Smooth muscle cell (in vitro differentiated cells): ENCODE data around the gene PEPD. TPM values are rescaled to one million over a fixed set of nuclear protein-coding genes. Genes with fewer than 3 reads are reported as not detected.

Experiments
- DNase-seq: peaks from one replicate; lab custom pipeline; 2025; ENCODE audit not compliant: unreplicated experiment; lab: John Stamatoyannopoulos, UW
- H2AFZ ChIP-seq: fragments of 200-600 bp; sonication (generic); 2 replicates; pipeline ENCODE4 v1.6.0; 2016; ENCODE audit warnings: antibody characterized with exemption, low read depth, mild to moderate bottlenecking
- H3F3A ChIP-seq: fragments of 200-600 bp; sonication (generic); 2 replicates; pipeline ENCODE4 v1.6.0; 2017; ENCODE audit warnings: antibody characterized with exemption, low read depth
- H3K27ac ChIP-seq: fragments of 200-600 bp; sonication (generic); 2 replicates; pipeline ENCODE4 v1.5.1; 2016; ENCODE audit warnings: low read depth, mild to moderate bottlenecking
- H3K27me3 ChIP-seq: fragments of 200-600 bp; sonication (generic); 2 replicates; pipeline ENCODE4 v1.6.1; 2016; ENCODE audit warnings: low read depth, mild to moderate bottlenecking
- H3K36me3 ChIP-seq: fragments of 200-600 bp; sonication (generic); 2 replicates; pipeline ENCODE4 v1.5.1; 2016; ENCODE audit warnings: low read depth
- H3K4me1 ChIP-seq: fragments of 200-600 bp; sonication (generic); 2 replicates; pipeline ENCODE4 v1.5.1; 2016; ENCODE audit warnings: low read depth
- H3K4me2 ChIP-seq: fragments of 200-600 bp; sonication (generic); 2 replicates; pipeline ENCODE4 v1.6.0; 2016; ENCODE audit warnings: mild to moderate bottlenecking
- H3K4me3 ChIP-seq: fragments of 200-600 bp; sonication (generic); 2 replicates; pipeline ENCODE4 v1.5.1; 2016; ENCODE audit warnings: mild to moderate bottlenecking
- H3K79me2 ChIP-seq: fragments of 200-600 bp; sonication (generic); 2 replicates; pipeline ENCODE4 v1.6.0; 2016; ENCODE audit warnings: low read depth, mild to moderate bottlenecking
- H3K9ac ChIP-seq: fragments of 200-600 bp; sonication (generic); 2 replicates; pipeline ENCODE4 v1.6.0; 2016; ENCODE audit warnings: low read depth
- H3K9me3 ChIP-seq: fragments of 200-600 bp; sonication (generic); replicated peaks from 2 replicates; pipeline ENCODE4 v1.5.1; 2016; ENCODE audit warnings: low read depth
- H4K20me1 ChIP-seq: fragments of 200-600 bp; sonication (generic); 2 replicates; pipeline ENCODE4 v1.6.0; 2016; ENCODE audit warnings: low read depth
- CTCF ChIP-seq: fragments of 200-600 bp; sonication (generic); IDR thresholded peaks from 2 replicates; pipeline ENCODE4 v1.5.1; 2017; ENCODE audit warnings: borderline replicate concordance, mild to moderate bottlenecking, antibody characterized with exemption; ENCODE audit not compliant: insufficient read depth, poor library complexity, severe bottlenecking
- WGBS: methylation state at CpG from one replicate; pipeline ENCODE4 v1.1.7; 2016; ENCODE audit warnings: low lambda C conversion rate; 5-methylcytosine and 5-hydroxymethylcytosine counted together
- polyA plus RNA-seq: library from polyadenylated mRNA; unstranded; fragments of >200 nt; fragmentation: Nextera tagmentation; extraction: Ambion mirVana; gene quantifications from 2 replicates; pipeline ENCODE4 v1.2.1, GENCODE V29; 2016
- total RNA-seq: library from RNA; depleted of rRNA; stranded (reverse); fragments of >200 nt; gene quantifications from 2 replicates; pipeline ENCODE4 v1.2.3, GENCODE V29; 2014

Gene PEPD
- total and polyA plus RNA-seq, 2 experiments from 2014 or later = 57.2 to 70.4 TPM

GRCh38 chr19:33503030-33503429, 18.6 kb downstream of the PEPD start:
- H3K9ac ChIP-seq = no peak overlapping the region
- no peaks in the 10 kb centered on the region for H3K36me3 ChIP-seq
- WGBS = 88% methylated on average over 6 of the region's 6 CpGs
- H3K9me3 ChIP-seq = no peaks in the 10 kb centered on the region
- H3K27ac ChIP-seq = no peak overlapping the region
- no peak overlapping the region for H3K4me2 ChIP-seq
- H4K20me1 ChIP-seq = peaks cover 11% of the 10 kb centered on the region
- H3K4me3 ChIP-seq = no peak overlapping the region
- no peaks in the 10 kb centered on the region for H3K27me3 ChIP-seq
- TF ChIP-seq CTCF = no peak
- no peaks in the 10 kb centered on the region for H3F3A ChIP-seq
- no peak for DNase-seq
- no peaks in the 10 kb centered on the region for H3K79me2 ChIP-seq
- no peaks in the 10 kb centered on the region for H3K4me1 ChIP-seq
- H2AFZ ChIP-seq = no peak overlapping the region

GRCh38 chr19:33502521-33502920, 19.1 kb downstream of the PEPD start:
- no peak overlapping the region for H3K4me3 ChIP-seq
- H3K4me2 ChIP-seq = no peak overlapping the region
- H3F3A ChIP-seq = no peaks in the 10 kb centered on the region
- no peak overlapping the region for H3K27ac ChIP-seq
- no peaks in the 10 kb centered on the region for H3K27me3 ChIP-seq
- 97% methylated on average over 4 of the region's 4 CpGs for WGBS
- peaks cover 7% of the 10 kb centered on the region for H4K20me1 ChIP-seq
- no peak for TF ChIP-seq CTCF
- H3K79me2 ChIP-seq = no peaks in the 10 kb centered on the region
- no peak overlapping the region for H3K9ac ChIP-seq
- no peaks in the 10 kb centered on the region for H3K36me3 ChIP-seq
- H2AFZ ChIP-seq = no peak overlapping the region
- no peaks in the 10 kb centered on the region for H3K4me1 ChIP-seq
- no peaks in the 10 kb centered on the region for H3K9me3 ChIP-seq
- DNase-seq = no peak

DNA sequence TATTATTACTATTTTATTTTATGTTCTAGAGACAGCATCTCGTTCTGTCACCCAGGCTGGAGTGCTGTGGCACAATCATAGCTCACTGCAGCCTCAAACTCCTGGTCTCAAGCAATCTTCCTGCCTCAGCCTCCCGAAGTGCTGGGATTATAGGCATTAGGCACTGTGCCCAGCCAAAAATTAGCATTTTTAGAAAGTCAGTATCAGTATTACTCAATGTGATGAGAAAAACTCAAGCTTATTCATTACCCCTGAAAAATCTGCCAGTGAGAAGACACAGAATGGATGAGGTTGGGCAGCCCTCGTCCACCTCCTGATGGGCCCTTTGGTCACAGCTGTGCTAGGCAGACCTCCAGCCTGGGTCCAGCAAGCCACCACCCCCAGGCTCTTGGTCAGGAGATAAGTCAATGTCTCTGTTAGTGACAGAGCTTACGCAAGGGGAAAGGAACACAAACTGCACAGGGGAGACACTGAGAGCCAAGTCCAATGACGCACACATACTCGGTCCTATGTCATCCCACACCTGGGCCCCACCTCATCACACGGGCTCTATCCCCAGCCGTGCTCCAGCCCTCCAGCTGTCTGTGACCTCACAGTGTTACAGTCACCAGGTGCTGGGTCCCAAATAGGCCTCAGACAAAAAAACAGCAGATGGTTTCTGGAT, 19.8 kb downstream of the PEPD start:
- Histone ChIP-seq H3K9me3 (no peaks in the 10 kb centered on the region), H3F3A (no peaks in the 10 kb centered on the region), H3K27me3 (no peaks in the 10 kb centered on the region), H3K27ac (no peak overlapping the region), H3K36me3 (no peaks in the 10 kb centered on the region), H3K4me2 (no peak overlapping the region), H3K4me1 (no peaks in the 10 kb centered on the region), H2AFZ (no peak overlapping the region), H3K9ac (no peak overlapping the region), H4K20me1 (peaks cover under 1% of the 10 kb centered on the region), H3K4me3 (no peak overlapping the region), H3K79me2 (no peaks in the 10 kb centered on the region)
- 95% methylated on average over 8 of the region's 8 CpGs for WGBS
- no peak for TF ChIP-seq CTCF
- DNase-seq = no peak

DNA sequence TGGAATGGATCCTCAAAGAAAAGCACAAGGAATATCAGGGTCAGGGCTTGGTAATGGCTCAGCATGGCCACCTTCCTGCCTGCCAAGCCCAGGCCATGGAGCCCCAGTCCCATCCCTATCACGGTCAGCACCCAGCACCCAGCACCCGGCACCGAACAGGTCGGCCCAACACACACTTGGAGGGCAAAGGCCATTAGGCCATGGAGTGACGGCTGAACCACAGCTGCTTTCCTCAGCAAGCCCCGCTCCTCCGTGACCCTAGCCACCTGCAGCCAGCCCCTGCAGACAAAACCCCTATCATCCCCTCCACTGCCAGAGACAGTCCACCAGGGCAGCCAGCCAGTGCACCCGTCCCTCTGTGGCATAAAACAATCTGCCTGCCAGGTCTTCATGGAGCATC, 20.6 kb downstream of the PEPD start:
- Histone ChIP-seq H3K4me1 (no peaks in the 10 kb centered on the region), H3K9ac (no peak overlapping the region), H3F3A (no peaks in the 10 kb centered on the region), H3K4me3 (no peak overlapping the region), H2AFZ (no peak overlapping the region), H3K27ac (no peak overlapping the region), H4K20me1 (no peaks in the 10 kb centered on the region), H3K4me2 (no peak overlapping the region), H3K27me3 (no peaks in the 10 kb centered on the region), H3K79me2 (no peaks in the 10 kb centered on the region), H3K36me3 (no peaks in the 10 kb centered on the region), H3K9me3 (no peaks in the 10 kb centered on the region)
- 100% methylated on average over 8 of the region's 8 CpGs for WGBS
- TF ChIP-seq CTCF = no peak
- no peak for DNase-seq
